ENCODE data around the gene CNOT6.

- TF ChIP-seq POLR2AphosphoS5 (IDR thresholded peaks at IDR 0.05; ENCODE audit: low read depth, low read length) = no peak
- TF ChIP-seq, protein P1, sequence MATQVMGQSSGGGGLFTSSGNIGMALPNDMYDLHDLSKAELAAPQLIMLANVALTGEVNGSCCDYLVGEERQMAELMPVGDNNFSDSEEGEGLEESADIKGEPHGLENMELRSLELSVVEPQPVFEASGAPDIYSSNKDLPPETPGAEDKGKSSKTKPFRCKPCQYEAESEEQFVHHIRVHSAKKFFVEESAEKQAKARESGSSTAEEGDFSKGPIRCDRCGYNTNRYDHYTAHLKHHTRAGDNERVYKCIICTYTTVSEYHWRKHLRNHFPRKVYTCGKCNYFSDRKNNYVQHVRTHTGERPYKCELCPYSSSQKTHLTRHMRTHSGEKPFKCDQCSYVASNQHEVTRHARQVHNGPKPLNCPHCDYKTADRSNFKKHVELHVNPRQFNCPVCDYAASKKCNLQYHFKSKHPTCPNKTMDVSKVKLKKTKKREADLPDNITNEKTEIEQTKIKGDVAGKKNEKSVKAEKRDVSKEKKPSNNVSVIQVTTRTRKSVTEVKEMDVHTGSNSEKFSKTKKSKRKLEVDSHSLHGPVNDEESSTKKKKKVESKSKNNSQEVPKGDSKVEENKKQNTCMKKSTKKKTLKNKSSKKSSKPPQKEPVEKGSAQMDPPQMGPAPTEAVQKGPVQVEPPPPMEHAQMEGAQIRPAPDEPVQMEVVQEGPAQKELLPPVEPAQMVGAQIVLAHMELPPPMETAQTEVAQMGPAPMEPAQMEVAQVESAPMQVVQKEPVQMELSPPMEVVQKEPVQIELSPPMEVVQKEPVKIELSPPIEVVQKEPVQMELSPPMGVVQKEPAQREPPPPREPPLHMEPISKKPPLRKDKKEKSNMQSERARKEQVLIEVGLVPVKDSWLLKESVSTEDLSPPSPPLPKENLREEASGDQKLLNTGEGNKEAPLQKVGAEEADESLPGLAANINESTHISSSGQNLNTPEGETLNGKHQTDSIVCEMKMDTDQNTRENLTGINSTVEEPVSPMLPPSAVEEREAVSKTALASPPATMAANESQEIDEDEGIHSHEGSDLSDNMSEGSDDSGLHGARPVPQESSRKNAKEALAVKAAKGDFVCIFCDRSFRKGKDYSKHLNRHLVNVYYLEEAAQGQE (IDR thresholded peaks at IDR 0.05; ENCODE audit: insufficient read depth in 1 of 2, low read depth in 2 of 2, low read length in 2 of 2) = no peak
- no peak for TF ChIP-seq TAF1 (IDR thresholded peaks at IDR 0.05; ENCODE audit: borderline replicate concordance, insufficient read depth, low read length)
- no peak for TF ChIP-seq FOXP2 (optimal IDR thresholded peaks at IDR 0.05; ENCODE audit: borderline replicate concordance, extremely low read depth, extremely low read length, insufficient read depth)
These were observed 28.2 kb downstream of the CNOT6 start for GRCh38 chr5:180522330-180522729.
